HepG2 (cell line): ENCODE measurements around the gene VMA21. TPM values are rescaled to one million over a fixed set of nuclear protein-coding genes. Genes with fewer than 3 reads are reported as not detected.
A peak's percentile ranks its signal among the peaks of the same experiment; 100 is the strongest.

ENCODE experiments used
- ARNT ChIP-seq: fragments of 450-650 bp; IDR thresholded peaks from 2 replicates; pipeline ENCODE4 v1.6.1; 2017
- E2F2 ChIP-seq: sonication (generic); formaldehyde crosslinking; IDR thresholded peaks from 2 replicates; pipeline ENCODE4 v1.4.0; 2020; ENCODE audit warnings: missing genetic modification reagents, borderline replicate concordance
- FOSL1 ChIP-seq: sonication (generic); formaldehyde crosslinking; IDR thresholded peaks from 2 replicates; pipeline ENCODE4 v1.9.0; 2021; ENCODE audit warnings: missing genetic modification reagents, borderline replicate concordance
- IKZF5 ChIP-seq: IDR thresholded peaks from 2 replicates; pipeline ENCODE4 v1.6.1; 2018; ENCODE audit warnings: missing genetic modification reagents, mild to moderate bottlenecking, missing compliant biosample characterization
- JUNB ChIP-seq: sonication (generic); formaldehyde crosslinking; IDR thresholded peaks from 2 replicates; pipeline ENCODE4 v1.8.0; 2022; ENCODE audit warnings: missing genetic modification reagents, mild to moderate bottlenecking, borderline replicate concordance
- KDM5A ChIP-seq: fragments of 200-600 bp; sonication (generic); IDR thresholded peaks from 2 replicates; pipeline ENCODE4 v1.7.0; 2018; ENCODE audit warnings: antibody characterized with exemption, mild to moderate bottlenecking, low read length, borderline replicate concordance
- LBX2 ChIP-seq: sonication (generic); formaldehyde crosslinking; IDR thresholded peaks from 2 replicates; pipeline ENCODE4 v1.5.0; 2020; ENCODE audit warnings: missing genetic modification reagents, mild to moderate bottlenecking, borderline replicate concordance
- MEF2D ChIP-seq: sonication (generic); formaldehyde crosslinking; IDR thresholded peaks from 2 replicates; pipeline ENCODE4 v1.5.1; 2020; ENCODE audit warnings: mild to moderate bottlenecking, missing genetic modification reagents
- PCBP2 ChIP-seq: fragments of 200-400 bp; formaldehyde crosslinking; optimal IDR thresholded peaks from 2 replicates; pipeline ENCODE3; 2018; ENCODE audit warnings: low read length, low read depth; ENCODE audit not compliant: poor library complexity, severe bottlenecking
- PRDM15 ChIP-seq: sonication (generic); formaldehyde crosslinking; IDR thresholded peaks from 2 replicates; pipeline ENCODE4 v1.4.0; 2020; ENCODE audit warnings: missing genetic modification reagents
- RCOR2 ChIP-seq: IDR thresholded peaks from 2 replicates; pipeline ENCODE4 v1.6.1; 2016; ENCODE audit warnings: missing biosample characterization, missing genetic modification reagents
- SNRNP70 ChIP-seq: fragments of 200-400 bp; formaldehyde crosslinking; IDR thresholded peaks from 2 replicates; pipeline ENCODE4 v1.6.1; 2017; ENCODE audit warnings: mild to moderate bottlenecking, low read depth, low read length, moderate library complexity
- ZNF18 ChIP-seq: sonication (generic); formaldehyde crosslinking; IDR thresholded peaks from 2 replicates; pipeline ENCODE4 v1.8.0; 2022; ENCODE audit warnings: mild to moderate bottlenecking, missing genetic modification reagents; ENCODE audit not compliant: insufficient replicate concordance
- ZNF280B ChIP-seq: sonication (generic); formaldehyde crosslinking; IDR thresholded peaks from 2 replicates; pipeline ENCODE4 v1.5.0; 2020; ENCODE audit warnings: missing genetic modification reagents, mild to moderate bottlenecking, borderline replicate concordance
- ZNF282 ChIP-seq: fragments of 450-650 bp; IDR thresholded peaks from 2 replicates; pipeline ENCODE4 v1.6.1; 2018; ENCODE audit not compliant: partially characterized antibody
- ZNF34 ChIP-seq: sonication (generic); formaldehyde crosslinking; IDR thresholded peaks from 2 replicates; pipeline ENCODE4 v1.4.0; 2020; ENCODE audit warnings: mild to moderate bottlenecking, missing genetic modification reagents, borderline replicate concordance
- ZNF543 ChIP-seq: sonication (generic); formaldehyde crosslinking; IDR thresholded peaks from 2 replicates; pipeline ENCODE4 v1.4.0; 2020; ENCODE audit warnings: mild to moderate bottlenecking, missing genetic modification reagents
- polyA plus RNA-seq, 8 experiments: library from polyadenylated mRNA; depleted of rRNA in 3 of 8; stranded (reverse) in 7 of 8; unstranded in 1 of 8; fragments of >200 nt; fragmentation: Illumina TruSeq in 4 of 8; extraction: Trizol in 4 of 8; gene quantifications; 2 replicates each; pipeline versions ENCODE4 v1.2.1 to v1.2.3, GENCODE V29; 2011 to 2016; ENCODE audit warnings: low read depth in 4 of 8, missing spikeins in 1 of 8, mixed read lengths in 1 of 8; ENCODE audit not compliant: insufficient read depth in 1 of 8
- total RNA-seq, 5 experiments: library from RNA; depleted of rRNA; stranded (reverse); fragments of >200 nt; fragmentation: Illumina TruSeq; extraction: Trizol; gene quantifications; 2 replicates each; pipeline ENCODE4 v1.2.3, GENCODE V29; 2016; ENCODE audit warnings: low read depth in 1 of 5

Gene VMA21
- total and polyA plus RNA-seq, 2 of the 13 experiments (the other 11 are each of a cell fraction or from before 2014, with no cell fraction given), result 20.9 to 42.4 TPM

GRCh38 chrX:151396825-151397740 is at the start of gene VMA21 (continued):
- TF ChIP-seq ZNF18 (CRISPR knock-in tag), result peak; percentile 60
- TF ChIP-seq IKZF5 (CRISPR knock-in tag), result no peak
- no peak for TF ChIP-seq FOSL1 (CRISPR knock-in tag)
- TF ChIP-seq ZNF543 (CRISPR knock-in tag), result no peak
- no peak for TF ChIP-seq E2F2 (CRISPR knock-in tag)
- TF ChIP-seq SNRNP70, result no peak
- TF ChIP-seq LBX2, result no peak
- TF ChIP-seq MEF2D (CRISPR knock-in tag), result no peak
- no peak for TF ChIP-seq ZNF34 (CRISPR knock-in tag)
- TF ChIP-seq JUNB (CRISPR knock-in tag), result no peak
- no peak for TF ChIP-seq ZNF280B (CRISPR knock-in tag)
- no peak; the same call in 1 of the 2 replicates for TF ChIP-seq KDM5A
- no peak for TF ChIP-seq RCOR2 (CRISPR knock-in tag)
- TF ChIP-seq PCBP2, result no peak
- TF ChIP-seq ZNF282, result no peak
- TF ChIP-seq PRDM15 (CRISPR knock-in tag), result no peak
- no peak for TF ChIP-seq ARNT
